ENCODE measurements around the gene WRNIP1. TPM values are rescaled to one million over a fixed set of nuclear protein-coding genes. Genes with fewer than 3 reads are reported as not detected.
A peak's percentile ranks its signal among the peaks of the same experiment; 100 is the strongest.

The WRNIP1 gene
- total RNA-seq, 1 experiment from 2014 or later, result 122 TPM

GRCh38 chr6:2733324-2733723 is 31.9 kb upstream of the WRNIP1 start:
- Histone ChIP-seq H3K27ac (no peak overlapping the region), H3K4me1 (replicated peaks) (peaks cover 4% of the 10 kb centered on the region), H3K4me3 (no peak overlapping the region), H3K36me3 (no peaks in the 10 kb centered on the region), H3K9me3 (replicated peaks) (no peaks in the 10 kb centered on the region), H3K27me3 (replicated peaks) (no peaks in the 10 kb centered on the region)
- DNase-seq (ENCODE audit: low read depth in 1 of 2, low spot score in 2 of 2), result no peak

- Histone ChIP-seq H3K27ac (no peak overlapping the region), H3K27me3 (replicated peaks) (no peaks in the 10 kb centered on the region), H3K36me3 (no peaks in the 10 kb centered on the region), H3K4me1 (replicated peaks) (peaks cover 7% of the 10 kb centered on the region), H3K4me3 (no peak overlapping the region), H3K9me3 (replicated peaks) (no peaks in the 10 kb centered on the region)
- DNase-seq (ENCODE audit: low read depth in 1 of 2, low spot score in 2 of 2), result no peak
Measured at GRCh38 chr6:2733736-2734480, 31.3 kb upstream of the WRNIP1 start.

GRCh38 chr6:2734488-2735166 is 30.6 kb upstream of the WRNIP1 start:
- no peak for DNase-seq (ENCODE audit: low read depth in 1 of 2, low spot score in 2 of 2)
- Histone ChIP-seq H3K9me3 (replicated peaks) (no peaks in the 10 kb centered on the region), H3K36me3 (no peaks in the 10 kb centered on the region), H3K27ac (no peak overlapping the region), H3K27me3 (replicated peaks) (no peaks in the 10 kb centered on the region), H3K4me3 (no peak overlapping the region), H3K4me1 (replicated peaks) (peaks cover 14% of the 10 kb centered on the region)

- no peak for DNase-seq (ENCODE audit: low read depth in 1 of 2, low spot score in 2 of 2)
- no peaks in the 10 kb centered on the region for H3K9me3 ChIP-seq (replicated peaks)
- no peak overlapping the region for H3K27ac ChIP-seq
- peaks cover 18% of the 10 kb centered on the region for H3K4me1 ChIP-seq (replicated peaks)
- H3K27me3 ChIP-seq (replicated peaks), result no peaks in the 10 kb centered on the region
- no peak overlapping the region for H3K4me3 ChIP-seq
- H3K36me3 ChIP-seq, result no peaks in the 10 kb centered on the region
Measured at GRCh38 chr6:2737885-2738284, 27.3 kb upstream of the WRNIP1 start.

- Histone ChIP-seq H3K4me3 (no peak overlapping the region), H3K9me3 (replicated peaks) (no peaks in the 10 kb centered on the region), H3K4me1 (replicated peaks) (peaks cover 18% of the 10 kb centered on the region), H3K27ac (no peak overlapping the region; the same call in 1 of the 2 replicates), H3K36me3 (no peaks in the 10 kb centered on the region), H3K27me3 (replicated peaks) (no peaks in the 10 kb centered on the region)
- DNase-seq (ENCODE audit: low read depth in 1 of 2, low spot score in 2 of 2), result peak; percentile 63 to 71
Measured at GRCh38 chr6:2738373-2738979, 26.7 kb upstream of the WRNIP1 start.

GRCh38 chr6:2739335-2739734 is 25.9 kb upstream of the WRNIP1 start:
- peak; percentile 41 to 72 for DNase-seq (ENCODE audit: low read depth in 1 of 2, low spot score in 2 of 2)
- Histone ChIP-seq H3K9me3 (replicated peaks) (no peaks in the 10 kb centered on the region), H3K27ac (peak overlapping the region; percentile 44), H3K4me3 (no peak overlapping the region), H3K4me1 (replicated peaks) (peaks cover 18% of the 10 kb centered on the region), H3K36me3 (no peaks in the 10 kb centered on the region), H3K27me3 (replicated peaks) (no peaks in the 10 kb centered on the region)

GRCh38 chr6:2740581-2740980 is 24.6 kb upstream of the WRNIP1 start:
- H3K4me3 ChIP-seq, result no peak overlapping the region
- H3K27me3 ChIP-seq (replicated peaks), result no peaks in the 10 kb centered on the region
- DNase-seq (ENCODE audit: low read depth in 1 of 2, low spot score in 2 of 2), result no peak
- peaks cover 22% of the 10 kb centered on the region for H3K4me1 ChIP-seq (replicated peaks)
- no peaks in the 10 kb centered on the region for H3K9me3 ChIP-seq (replicated peaks)
- H3K27ac ChIP-seq, result no peak overlapping the region
- no peaks in the 10 kb centered on the region for H3K36me3 ChIP-seq

GRCh38 chr6:2741756-2742155 is 23.4 kb upstream of the WRNIP1 start:
- H3K36me3 ChIP-seq, result no peaks in the 10 kb centered on the region
- H3K27ac ChIP-seq, result no peak overlapping the region
- no peak overlapping the region for H3K4me3 ChIP-seq
- no peaks in the 10 kb centered on the region for H3K9me3 ChIP-seq (replicated peaks)
- H3K4me1 ChIP-seq (replicated peaks), result peaks cover 23% of the 10 kb centered on the region
- no peaks in the 10 kb centered on the region for H3K27me3 ChIP-seq (replicated peaks)
- no peak for DNase-seq (ENCODE audit: low read depth in 1 of 2, low spot score in 2 of 2)

GRCh38 chr6:2743280-2744208 is 21.6 kb upstream of the WRNIP1 start:
- Histone ChIP-seq H3K36me3 (no peaks in the 10 kb centered on the region), H3K4me3 (no peak overlapping the region), H3K27me3 (replicated peaks) (no peaks in the 10 kb centered on the region), H3K9me3 (replicated peaks) (no peaks in the 10 kb centered on the region), H3K4me1 (replicated peaks) (peaks cover 17% of the 10 kb centered on the region), H3K27ac (no peak overlapping the region)
- DNase-seq (ENCODE audit: low read depth in 1 of 2, low spot score in 2 of 2), result no peak

GRCh38 chr6:2744209-2744771 is 20.9 kb upstream of the WRNIP1 start:
- no peak overlapping the region for H3K4me3 ChIP-seq
- H3K27ac ChIP-seq, result no peak overlapping the region
- peaks cover 12% of the 10 kb centered on the region for H3K4me1 ChIP-seq (replicated peaks)
- no peaks in the 10 kb centered on the region for H3K36me3 ChIP-seq
- DNase-seq (ENCODE audit: low read depth in 1 of 2, low spot score in 2 of 2), result no peak
- H3K27me3 ChIP-seq (replicated peaks), result no peaks in the 10 kb centered on the region
- H3K9me3 ChIP-seq (replicated peaks), result no peaks in the 10 kb centered on the region

- H3K36me3 ChIP-seq, result no peaks in the 10 kb centered on the region
- H3K27ac ChIP-seq, result no peak overlapping the region
- DNase-seq (ENCODE audit: low read depth in 1 of 2, low spot score in 2 of 2), result no peak
- H3K4me3 ChIP-seq, result no peak overlapping the region
- peaks cover 7% of the 10 kb centered on the region for H3K4me1 ChIP-seq (replicated peaks)
- no peaks in the 10 kb centered on the region for H3K27me3 ChIP-seq (replicated peaks)
- no peaks in the 10 kb centered on the region for H3K9me3 ChIP-seq (replicated peaks)
Measured at GRCh38 chr6:2744778-2745177, 20.4 kb upstream of the WRNIP1 start.

GRCh38 chr6:2745246-2745645 is 19.9 kb upstream of the WRNIP1 start:
- Histone ChIP-seq H3K36me3 (no peaks in the 10 kb centered on the region), H3K4me3 (no peak overlapping the region), H3K4me1 (replicated peaks) (peaks cover 6% of the 10 kb centered on the region), H3K27me3 (replicated peaks) (no peaks in the 10 kb centered on the region), H3K9me3 (replicated peaks) (no peaks in the 10 kb centered on the region), H3K27ac (no peak overlapping the region)
- DNase-seq (ENCODE audit: low read depth in 1 of 2, low spot score in 2 of 2), result no peak

GRCh38 chr6:2746557-2747061 is 18.6 kb upstream of the WRNIP1 start:
- no peaks in the 10 kb centered on the region for H3K36me3 ChIP-seq
- DNase-seq (ENCODE audit: low read depth in 1 of 2, low spot score in 2 of 2), result no peak
- no peaks in the 10 kb centered on the region for H3K9me3 ChIP-seq (replicated peaks)
- no peak overlapping the region for H3K4me3 ChIP-seq
- peaks cover 20% of the 10 kb centered on the region for H3K4me1 ChIP-seq (replicated peaks)
- no peak overlapping the region for H3K27ac ChIP-seq
- no peaks in the 10 kb centered on the region for H3K27me3 ChIP-seq (replicated peaks)
